Aorta (tissue), 5 donors: Measurements from ENCODE around the gene GPR78. TPM values are rescaled to one million over a fixed set of nuclear protein-coding genes. Genes with fewer than 3 reads are reported as not detected.

ENCODE experiments used
- ATAC-seq: fragments of 200-7000 bp; cut with Tn5 transposase; one replicate; pipeline ENCODE4 v1.9.1; 2022; ENCODE audit warnings: moderate library complexity; ENCODE audit not compliant: low FRiP score
- DNase-seq, 2 donors: peaks; one replicate each; pipeline ENCODE4 v3.0.0-alpha.2; 2020
- H3K27ac ChIP-seq, 2 donors: one replicate each; pipeline ENCODE4 v1.5.1; 2013; ENCODE audit warnings: low read length in 2 of 2, mild to moderate bottlenecking in 2 of 2, moderate library complexity in 2 of 2, control low read depth in 1 of 2, inconsistent platforms in 1 of 2, low read depth in 1 of 2
- H3K27me3 ChIP-seq, 2 donors: one replicate each; pipeline ENCODE4 v1.6.1; 2013; ENCODE audit warnings: control low read depth in 1 of 2, low read length in 1 of 2, mild to moderate bottlenecking in 1 of 2, moderate library complexity in 1 of 2; ENCODE audit not compliant: insufficient read depth in 2 of 2, control insufficient read depth in 1 of 2
- H3K36me3 ChIP-seq, 2 donors: one replicate each; pipeline ENCODE4 v1.6.1; 2013; ENCODE audit warnings: control low read depth in 1 of 2, low read length in 1 of 2, mild to moderate bottlenecking in 1 of 2; ENCODE audit not compliant: insufficient read depth in 2 of 2, control insufficient read depth in 1 of 2
- H3K4me1 ChIP-seq, 2 donors: one replicate each; pipeline ENCODE4 v1.6.1; 2013; ENCODE audit warnings: low read length in 2 of 2, control low read depth in 1 of 2, mild to moderate bottlenecking in 1 of 2, moderate library complexity in 1 of 2; ENCODE audit not compliant: insufficient read depth in 2 of 2, control insufficient read depth in 1 of 2
- H3K4me3 ChIP-seq, 2 donors: one replicate each; pipeline ENCODE4 v1.5.1; 2013; ENCODE audit warnings: low read length in 2 of 2, control low read depth in 1 of 2, mild to moderate bottlenecking in 1 of 2
- H3K9me3 ChIP-seq: one replicate; pipeline ENCODE4 v1.6.1; 2013; ENCODE audit warnings: mild to moderate bottlenecking, low read length; ENCODE audit not compliant: control insufficient read depth
- WGBS, 2 donors: extraction: QIAGEN DNeasy Blood & Tissue Kit; methylation state at CpG; one replicate each; pipeline ENCODE4 v1.1.7; 2013; 5-methylcytosine and 5-hydroxymethylcytosine counted together
- intact Hi-C, 2 donors: fragments of 100-400 bp; cut with DNase I; formaldehyde crosslinking; loops; one replicate each; pipeline versions ENCODE4 v1.14.2 to v1.15.0; 2022
- polyA plus RNA-seq, 2 donors: library from polyadenylated mRNA; stranded (reverse); fragments of 200-250 nt; gene quantifications; one replicate each; pipeline ENCODE4 v1.2.3, GENCODE V29; 2013
- total RNA-seq, 2 donors: library from RNA; stranded (reverse); fragmentation: NEBNext Ultra II Directional; extraction: Animal tissue kit (Norgen Biotek cat#: 25700); gene quantifications; one replicate each; pipeline ENCODE4 v1.2.1, GENCODE V29; 2021
- donor health status: healthy with polysubstance abuse.
- donor health status: Bipolar disorder and iron deficiency.
- donor health status: DM: no; HTN: no; CAD: no.
- donor health status: DM: no; HTN: no; CAD: no.
- donor health status: DM: yes; HTN: yes; CAD: no.

GPR78 gene
- total and polyA plus RNA-seq, 4 donors, result 0.48 TPM; not detected in 3

DNA sequence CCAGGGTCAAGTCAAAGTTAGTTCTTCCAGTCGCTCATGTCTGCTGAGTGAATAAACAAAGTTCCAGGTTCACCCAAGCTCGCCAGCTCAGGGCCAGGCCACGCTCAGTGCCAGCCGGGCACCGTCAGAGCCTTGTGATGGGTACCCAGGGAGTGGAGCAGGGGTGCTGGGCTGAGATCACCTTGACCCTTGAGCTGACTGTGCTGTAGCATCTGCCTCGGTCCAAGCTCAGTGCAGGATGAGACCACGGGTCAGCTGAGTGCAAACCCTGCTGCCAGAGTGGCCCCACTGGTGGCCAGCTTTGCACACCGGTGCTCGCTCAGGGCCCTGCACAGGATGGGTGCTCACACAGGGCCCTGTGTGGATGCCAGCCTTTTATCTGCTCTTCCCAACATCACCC, 16.7 kb downstream of the GPR78 start:
- H3K4me1 ChIP-seq, result no peaks in the 10 kb centered on the region
- ATAC-seq (no peak), DNase-seq (no peak)
- 83 to 85% methylated on average over 9 of the region's 9 CpGs for WGBS, 2 donors
- H3K27ac ChIP-seq, result no peak overlapping the region
- intact Hi-C loops, result loop anchor here in 1 of 2 donors (10.0 kb wide), 1 partner anchor 352 kb away; no protein-coding TSS in a partner anchor
- no peaks in the 10 kb centered on the region for H3K27me3 ChIP-seq
- H3K4me3 ChIP-seq, result no peak overlapping the region
- no peaks in the 10 kb centered on the region for H3K36me3 ChIP-seq
- H3K9me3 ChIP-seq, result no peaks in the 10 kb centered on the region

GRCh38 chr4:8597319-8597718, 17.1 kb downstream of the GPR78 start:
- intact Hi-C loops, result loop anchor here in 1 of 2 donors (10.0 kb wide), 1 partner anchor 353 kb away; no protein-coding TSS in a partner anchor
- no peak overlapping the region for H3K4me3 ChIP-seq

GRCh38 chr4:8597791-8598190, 17.6 kb downstream of the GPR78 start:
- no peaks in the 10 kb centered on the region for H3K27me3 ChIP-seq
- no peaks in the 10 kb centered on the region for H3K36me3 ChIP-seq
- intact Hi-C loops, result loop anchor here in 1 of 2 donors (10.0 kb wide), 1 partner anchor 353 kb away; no protein-coding TSS in a partner anchor
- H3K4me3 ChIP-seq, result no peak overlapping the region
- no peaks in the 10 kb centered on the region for H3K9me3 ChIP-seq
- 85 to 92% methylated on average over 14 to 15 of the region's 15 CpGs for WGBS, 2 donors
- H3K4me1 ChIP-seq, result no peaks in the 10 kb centered on the region
- ATAC-seq (no peak), DNase-seq (no peak)
- no peak overlapping the region for H3K27ac ChIP-seq

More at GRCh38 chr4:8597319-8597718, 17.1 kb downstream of the GPR78 start:
- no peaks in the 10 kb centered on the region for H3K4me1 ChIP-seq
- H3K27ac ChIP-seq, result no peak overlapping the region
- H3K36me3 ChIP-seq, result no peaks in the 10 kb centered on the region
- no peak for DNase-seq
- H3K27me3 ChIP-seq, result no peaks in the 10 kb centered on the region
- H3K9me3 ChIP-seq, result no peaks in the 10 kb centered on the region
- no peak for ATAC-seq
- WGBS, 2 donors, result 87 to 88% methylated on average over 13 of the region's 13 CpGs

GRCh38 chr4:8598391-8599090, 18.3 kb downstream of the GPR78 start:
- H3K4me3 ChIP-seq, result no peak overlapping the region
- H3K4me1 ChIP-seq, result no peaks in the 10 kb centered on the region
- no peaks in the 10 kb centered on the region for H3K27me3 ChIP-seq
- H3K9me3 ChIP-seq, result no peaks in the 10 kb centered on the region
- 92% methylated on average over 19 of the region's 19 CpGs for WGBS, 2 donors
- intact Hi-C loops, result loop anchor here in 1 of 2 donors (10.0 kb wide), 1 partner anchor 354 kb away; no protein-coding TSS in a partner anchor
- H3K36me3 ChIP-seq, result no peaks in the 10 kb centered on the region
- ATAC-seq (no peak), DNase-seq (no peak)
- no peak overlapping the region for H3K27ac ChIP-seq

DNA sequence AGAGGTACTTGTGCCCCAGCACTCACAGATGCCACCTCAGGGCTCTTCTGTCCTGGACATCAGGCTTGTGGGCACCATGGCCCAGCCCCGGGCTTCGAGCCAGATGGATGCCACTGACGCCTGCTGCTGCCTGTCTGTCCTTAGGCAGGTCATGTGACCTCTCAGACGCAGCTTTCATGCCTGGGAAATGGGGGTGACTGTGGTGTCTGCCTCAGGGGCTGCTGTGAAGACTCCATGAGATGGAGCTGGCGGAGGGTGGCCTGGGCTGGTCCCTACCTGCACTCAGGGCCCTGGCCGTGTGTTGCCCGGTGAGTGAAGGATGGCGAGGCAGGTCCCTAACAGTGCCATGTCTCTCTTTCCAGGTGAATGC, 18.9 kb downstream of the GPR78 start:
- intact Hi-C loops, result loop anchor here in 1 of 2 donors (10.0 kb wide), 1 partner anchor 354 kb away; no protein-coding TSS in a partner anchor
- WGBS, 2 donors, result 86 to 88% methylated on average over 8 of the region's 8 CpGs

GRCh38 chr4:8599657-8600056, 19.5 kb downstream of the GPR78 start:
- no peak overlapping the region for H3K4me3 ChIP-seq

More for the DNA sequence above, 18.9 kb downstream of the GPR78 start:
- no peak overlapping the region for H3K4me3 ChIP-seq
- H3K9me3 ChIP-seq, result no peaks in the 10 kb centered on the region
- no peaks in the 10 kb centered on the region for H3K4me1 ChIP-seq
- H3K27me3 ChIP-seq, result no peaks in the 10 kb centered on the region
- DNase-seq, result no peak
- no peak for ATAC-seq
- H3K27ac ChIP-seq, result no peak overlapping the region
- H3K36me3 ChIP-seq, result no peaks in the 10 kb centered on the region

DNA sequence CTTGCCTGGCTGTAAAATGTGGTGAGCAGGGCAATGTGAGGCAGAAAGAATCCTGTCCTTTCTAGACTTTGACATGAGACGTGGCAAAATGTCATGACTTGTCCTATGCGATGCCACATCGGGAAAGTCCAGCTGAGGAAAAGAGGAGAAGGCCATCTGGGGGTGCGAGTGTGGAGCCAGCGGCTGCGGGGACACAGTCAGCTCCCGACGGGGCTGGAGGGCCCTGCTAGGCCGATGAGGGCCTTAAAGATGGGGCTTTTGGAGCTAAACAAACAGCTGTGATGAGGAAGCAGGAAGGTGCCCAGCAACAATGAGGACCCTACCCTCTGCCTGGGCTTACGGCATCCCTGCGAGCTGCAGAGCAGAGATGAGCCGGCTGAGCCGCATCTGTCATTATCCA, 20.1 kb downstream of the GPR78 start:
- H3K4me3 ChIP-seq, result no peak overlapping the region
- DNase-seq, result no peak
- no peaks in the 10 kb centered on the region for H3K36me3 ChIP-seq
- ATAC-seq, result no peak
- no peak overlapping the region for H3K27ac ChIP-seq
- intact Hi-C loops, result loop anchor here in 1 of 2 donors (10.0 kb wide), 1 partner anchor 315 kb away; no protein-coding TSS in a partner anchor
- no peaks in the 10 kb centered on the region for H3K4me1 ChIP-seq
- WGBS, 2 donors, result 87 to 93% methylated on average over 13 of the region's 13 CpGs
- no peaks in the 10 kb centered on the region for H3K27me3 ChIP-seq
- no peaks in the 10 kb centered on the region for H3K9me3 ChIP-seq

More at GRCh38 chr4:8599657-8600056, 19.5 kb downstream of the GPR78 start:
- Histone ChIP-seq H3K27ac (no peak overlapping the region), H3K4me1 (no peaks in the 10 kb centered on the region), H3K27me3 (no peaks in the 10 kb centered on the region), H3K36me3 (no peaks in the 10 kb centered on the region), H3K9me3 (no peaks in the 10 kb centered on the region)
- intact Hi-C loops, result loop anchor here (10.0 kb wide), 2 partner anchors 315 to 355 kb away; no protein-coding TSS in a partner anchor
- 63 to 70% methylated on average over 9 of the region's 9 CpGs for WGBS, 2 donors
- DNase-seq (no peak), ATAC-seq (no peak)

DNA sequence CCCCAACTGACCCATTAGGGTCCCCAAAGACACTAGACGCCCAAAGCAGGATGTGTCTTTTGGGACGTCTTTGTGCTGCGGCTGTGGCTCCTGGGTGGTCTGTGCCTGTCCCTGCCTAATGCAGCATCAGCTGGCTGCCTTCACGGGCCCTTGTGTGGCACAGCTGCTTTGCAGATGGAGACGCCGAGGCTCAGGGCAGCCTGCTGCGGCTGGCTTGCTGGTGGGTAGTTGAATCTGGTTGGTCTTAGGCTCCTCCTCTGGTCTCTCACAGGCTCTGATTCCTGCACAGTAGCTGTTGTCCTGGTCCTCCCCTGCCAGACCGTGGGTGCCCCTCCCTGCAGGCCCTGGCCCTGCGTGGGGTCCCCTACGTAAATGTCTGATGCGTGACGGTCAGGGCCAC, 20.5 kb downstream of the GPR78 start:
- no peak for ATAC-seq
- 75 to 85% methylated on average over 12 of the region's 12 CpGs for WGBS, 2 donors
- Histone ChIP-seq H3K4me1 (no peaks in the 10 kb centered on the region), H3K4me3 (no peak overlapping the region), H3K27ac (no peak overlapping the region), H3K36me3 (no peaks in the 10 kb centered on the region), H3K27me3 (no peaks in the 10 kb centered on the region), H3K9me3 (no peaks in the 10 kb centered on the region)
- intact Hi-C loops, result loop anchor here in 1 of 2 donors (10.0 kb wide), 1 partner anchor 314 kb away; no protein-coding TSS in a partner anchor
- no peak for DNase-seq

- WGBS, 2 donors, result 87 to 91% methylated on average over 23 of the region's 23 CpGs
- Histone ChIP-seq H3K9me3 (no peaks in the 10 kb centered on the region), H3K4me1 (no peaks in the 10 kb centered on the region), H3K27ac (no peak overlapping the region), H3K4me3 (no peak overlapping the region), H3K27me3 (no peaks in the 10 kb centered on the region), H3K36me3 (no peaks in the 10 kb centered on the region)
- no peak for ATAC-seq
- intact Hi-C loops, result loop anchor here in 1 of 2 donors (10.0 kb wide), 1 partner anchor 314 kb away; no protein-coding TSS in a partner anchor
- no peak for DNase-seq
Observed at GRCh38 chr4:8601086-8601485, 20.9 kb downstream of the GPR78 start.
